Neural cell (in vitro differentiated cells): ENCODE results near the gene GOLPH3L. TPM values are rescaled to one million over a fixed set of nuclear protein-coding genes. Genes with fewer than 3 reads are reported as not detected.

ENCODE experiments used
- H2AFZ ChIP-seq: fragments of 200-600, 300-800 bp; sonication (generic), shearing (Covaris generic); 2 replicates; pipeline ENCODE4 v1.6.0; 2014; ENCODE audit warnings: low read depth, mild to moderate bottlenecking, antibody characterized with exemption, low read length, moderate library complexity
- H3F3A ChIP-seq: fragments of 200-600 bp; shearing (Covaris generic); 2 replicates; pipeline ENCODE4 v1.6.1; 2016; ENCODE audit warnings: mild to moderate bottlenecking, moderate library complexity, mixed read lengths, antibody characterized with exemption, low read length; ENCODE audit not compliant: insufficient read depth, poor library complexity, severe bottlenecking
- H3K27ac ChIP-seq: fragments of 200-600, 300-800 bp; sonication (generic), shearing (Covaris generic); 2 replicates; pipeline ENCODE4 v1.5.1; 2014; ENCODE audit warnings: mild to moderate bottlenecking, low read length, moderate library complexity
- H3K27me3 ChIP-seq: fragments of 300-800, 200-600 bp; sonication (generic), shearing (Covaris generic); 2 replicates; pipeline ENCODE4 v1.6.0; 2014; ENCODE audit warnings: mild to moderate bottlenecking, low read depth, low read length, moderate library complexity; ENCODE audit not compliant: insufficient read depth
- H3K36me3 ChIP-seq: fragments of 300-800, 200-600 bp; sonication (generic), shearing (Covaris generic); 2 replicates; pipeline ENCODE4 v1.5.1; 2014; ENCODE audit warnings: mild to moderate bottlenecking, antibody characterized with exemption, low read length, moderate library complexity; ENCODE audit not compliant: insufficient read depth
- H3K4me2 ChIP-seq: fragments of 300-800, 200-600 bp; sonication (generic), shearing (Covaris generic); 2 replicates; pipeline ENCODE4 v1.6.0; 2014; ENCODE audit warnings: mild to moderate bottlenecking, low read length
- H3K4me3 ChIP-seq: fragments of 300-800, 200-600 bp; sonication (generic), shearing (Covaris generic); 2 replicates; pipeline ENCODE4 v1.5.1; 2014; ENCODE audit warnings: mild to moderate bottlenecking, low read length, moderate library complexity
- H3K79me2 ChIP-seq: fragments of 200-600 bp; shearing (Covaris generic); replicated peaks from 2 replicates; pipeline ENCODE4 v1.6.0; 2014; ENCODE audit warnings: mild to moderate bottlenecking, low read length, moderate library complexity; ENCODE audit not compliant: insufficient read depth
- H3K9ac ChIP-seq: fragments of 300-800, 200-600 bp; sonication (generic), shearing (Covaris generic); 2 replicates; pipeline ENCODE4 v1.6.1; 2016; ENCODE audit warnings: mild to moderate bottlenecking, low read length, mixed read lengths
- H3K9me2 ChIP-seq: fragments of 200-600 bp; shearing (Covaris generic); 2 replicates; pipeline ENCODE4 v1.6.1; 2016; ENCODE audit warnings: mild to moderate bottlenecking, low read length, mixed read lengths; ENCODE audit not compliant: insufficient read depth
- H3K9me3 ChIP-seq: fragments of 200-600, 300-800 bp; sonication (generic), shearing (Covaris generic); 2 replicates; pipeline ENCODE4 v1.6.1; 2016; ENCODE audit warnings: mild to moderate bottlenecking, mixed run types, low read length, moderate library complexity, mixed read lengths
- H4K20me1 ChIP-seq: fragments of 200-600 bp; shearing (Covaris generic); 2 replicates; pipeline ENCODE4 v1.6.1; 2016; ENCODE audit warnings: mild to moderate bottlenecking, mixed run types; ENCODE audit not compliant: insufficient read depth
- CTCF ChIP-seq: fragments of 450-650 bp; IDR thresholded peaks from 2 replicates; pipeline ENCODE4 v1.5.1; 2014; ENCODE audit warnings: antibody characterized with exemption, mild to moderate bottlenecking, moderate library complexity; ENCODE audit not compliant: poor library complexity, severe bottlenecking
- EP300 ChIP-seq: fragments of 450-650 bp; conservative IDR thresholded peaks from 2 replicates; pipeline ENCODE4 v1.6.1; 2014; ENCODE audit warnings: antibody characterized with exemption, mild to moderate bottlenecking, moderate library complexity; ENCODE audit not compliant: poor library complexity, severe bottlenecking
- EZH2 ChIP-seq: fragments of 200-600, 300-800 bp; shearing (Covaris generic), sonication (generic); IDR thresholded peaks from 2 replicates; pipeline ENCODE4 v1.6.1; 2014; ENCODE audit warnings: antibody characterized with exemption, low read length, borderline replicate concordance, mild to moderate bottlenecking; ENCODE audit not compliant: insufficient read depth, poor library complexity, severe bottlenecking
- MXI1 ChIP-seq: fragments of 450-650 bp; conservative IDR thresholded peaks from 2 replicates; pipeline ENCODE4 v1.6.1; 2014; ENCODE audit warnings: antibody characterized with exemption, mild to moderate bottlenecking; ENCODE audit not compliant: poor library complexity, severe bottlenecking
- POLR2AphosphoS5 ChIP-seq: IDR thresholded peaks from 2 replicates; pipeline ENCODE4 v1.6.1; 2012
- RAD21 ChIP-seq: fragments of 450-650 bp; conservative IDR thresholded peaks from 2 replicates; pipeline ENCODE4 v1.6.1; 2014; ENCODE audit warnings: antibody characterized with exemption, mild to moderate bottlenecking, moderate library complexity
- REST ChIP-seq: IDR thresholded peaks from 2 replicates; pipeline ENCODE4 v1.6.1; 2012; ENCODE audit warnings: borderline replicate concordance
- SMC3 ChIP-seq: fragments of 450-650 bp; conservative IDR thresholded peaks from 2 replicates; pipeline ENCODE4 v1.6.1; 2014; ENCODE audit warnings: antibody characterized with exemption, mild to moderate bottlenecking, moderate library complexity; ENCODE audit not compliant: poor library complexity
- TAF1 ChIP-seq: IDR thresholded peaks from 2 replicates; pipeline ENCODE4 v1.6.1; 2012; ENCODE audit warnings: low read depth
- polyA plus RNA-seq: library from polyadenylated mRNA; depleted of rRNA; stranded (reverse); fragments of >200 nt; gene quantifications from 2 replicates; pipeline ENCODE4 v1.2.3, GENCODE V29; 2014

Gene GOLPH3L
- polyA plus RNA-seq, 1 donor from 2014 or later, result 7.0 TPM

- Histone ChIP-seq H3F3A (no peaks in the 10 kb centered on the region), H3K4me2 (no peak overlapping the region), H4K20me1 (no peaks in the 10 kb centered on the region), H3K27me3 (no peaks in the 10 kb centered on the region), H2AFZ (no peak overlapping the region), H3K4me3 (no peak overlapping the region), H3K36me3 (no peaks in the 10 kb centered on the region), H3K9ac (no peak overlapping the region), H3K9me2 (no peaks in the 10 kb centered on the region), H3K27ac (no peak overlapping the region), H3K9me3 (no peaks in the 10 kb centered on the region), H3K79me2 (no peaks in the 10 kb centered on the region)
- no peak for TF ChIP-seq RAD21
- no peak for TF ChIP-seq CTCF
- no peak for TF ChIP-seq SMC3
- TF ChIP-seq TAF1, result no peak
- TF ChIP-seq POLR2AphosphoS5, result no peak
- no peak for TF ChIP-seq EP300
- TF ChIP-seq MXI1, result no peak
- no peak for TF ChIP-seq EZH2
- no peak for TF ChIP-seq REST
Observed at GRCh38 chr1:150678988-150679387, 18.0 kb downstream of the GOLPH3L start.

GRCh38 chr1:150674881-150675280 is 22.1 kb downstream of the GOLPH3L start:
- no peak overlapping the region for H3K4me2 ChIP-seq
- H3K27ac ChIP-seq, result no peak overlapping the region
- no peak overlapping the region for H3K4me3 ChIP-seq
- no peaks in the 10 kb centered on the region for H3K9me3 ChIP-seq
- no peak overlapping the region for H2AFZ ChIP-seq
- no peaks in the 10 kb centered on the region for H3K27me3 ChIP-seq
- H3K9me2 ChIP-seq, result no peaks in the 10 kb centered on the region
- no peaks in the 10 kb centered on the region for H3K36me3 ChIP-seq
- TF ChIP-seq MXI1 (no peak), EZH2 (no peak), EP300 (no peak), POLR2AphosphoS5 (no peak), TAF1 (no peak), REST (no peak), RAD21 (no peak), SMC3 (no peak), CTCF (no peak)
- H4K20me1 ChIP-seq, result no peaks in the 10 kb centered on the region
- no peaks in the 10 kb centered on the region for H3F3A ChIP-seq
- no peaks in the 10 kb centered on the region for H3K79me2 ChIP-seq
- no peak overlapping the region for H3K9ac ChIP-seq
